ENCODE results near the gene PROX1. TPM values are rescaled to one million over a fixed set of nuclear protein-coding genes. Genes with fewer than 3 reads are reported as not detected.

PROX1 gene
- total RNA-seq, 2 donors from 2014 or later = 13.7 to 27.4 TPM

DNA sequence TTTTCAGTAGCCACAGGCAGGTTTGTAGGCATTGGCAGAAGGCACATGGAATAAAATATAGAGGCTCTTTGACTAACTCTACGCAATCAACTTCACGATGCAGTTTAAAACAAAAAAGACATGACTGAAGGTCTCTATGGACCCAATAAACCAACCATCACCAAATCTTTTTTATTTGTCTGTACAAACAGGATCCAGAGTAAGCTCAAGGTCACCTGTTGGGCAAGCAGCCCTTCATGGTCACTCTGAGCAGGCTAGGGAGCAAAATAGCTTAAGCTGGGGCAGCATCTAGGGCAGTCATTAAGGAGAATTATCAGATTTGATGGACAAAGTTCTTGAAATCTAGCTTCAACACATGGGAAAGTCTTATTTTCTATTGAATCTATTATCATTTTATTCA lies 26.8 kb upstream of the PROX1 start:
- intact Hi-C loops (cut with DNase I) = no loop called here
- Histone ChIP-seq H3K36me3 (replicated peaks in 1 of 2; ENCODE audit: insufficient read depth in 1 of 2, low read depth in 2 of 2) (no peaks in the 10 kb centered on the region), H3K9me3 (no peaks in the 10 kb centered on the region), H3K27me3 (no peaks in the 10 kb centered on the region), H3K4me3 (no peak overlapping the region), H3K27ac (no peak overlapping the region), H3K4me1 (peaks cover 8% of the 10 kb centered on the region)
- TF ChIP-seq POLR2A (IDR thresholded peaks at IDR 0.05) = no peak
- TF ChIP-seq, protein P1, sequence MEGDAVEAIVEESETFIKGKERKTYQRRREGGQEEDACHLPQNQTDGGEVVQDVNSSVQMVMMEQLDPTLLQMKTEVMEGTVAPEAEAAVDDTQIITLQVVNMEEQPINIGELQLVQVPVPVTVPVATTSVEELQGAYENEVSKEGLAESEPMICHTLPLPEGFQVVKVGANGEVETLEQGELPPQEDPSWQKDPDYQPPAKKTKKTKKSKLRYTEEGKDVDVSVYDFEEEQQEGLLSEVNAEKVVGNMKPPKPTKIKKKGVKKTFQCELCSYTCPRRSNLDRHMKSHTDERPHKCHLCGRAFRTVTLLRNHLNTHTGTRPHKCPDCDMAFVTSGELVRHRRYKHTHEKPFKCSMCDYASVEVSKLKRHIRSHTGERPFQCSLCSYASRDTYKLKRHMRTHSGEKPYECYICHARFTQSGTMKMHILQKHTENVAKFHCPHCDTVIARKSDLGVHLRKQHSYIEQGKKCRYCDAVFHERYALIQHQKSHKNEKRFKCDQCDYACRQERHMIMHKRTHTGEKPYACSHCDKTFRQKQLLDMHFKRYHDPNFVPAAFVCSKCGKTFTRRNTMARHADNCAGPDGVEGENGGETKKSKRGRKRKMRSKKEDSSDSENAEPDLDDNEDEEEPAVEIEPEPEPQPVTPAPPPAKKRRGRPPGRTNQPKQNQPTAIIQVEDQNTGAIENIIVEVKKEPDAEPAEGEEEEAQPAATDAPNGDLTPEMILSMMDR (IDR thresholded peaks at IDR 0.05) = no peak
- ATAC-seq = no peak
- DNase-seq = no peak
- WGBS, 2 donors = 94 to 96% methylated on average over 2 of the region's 2 CpGs

DNA sequence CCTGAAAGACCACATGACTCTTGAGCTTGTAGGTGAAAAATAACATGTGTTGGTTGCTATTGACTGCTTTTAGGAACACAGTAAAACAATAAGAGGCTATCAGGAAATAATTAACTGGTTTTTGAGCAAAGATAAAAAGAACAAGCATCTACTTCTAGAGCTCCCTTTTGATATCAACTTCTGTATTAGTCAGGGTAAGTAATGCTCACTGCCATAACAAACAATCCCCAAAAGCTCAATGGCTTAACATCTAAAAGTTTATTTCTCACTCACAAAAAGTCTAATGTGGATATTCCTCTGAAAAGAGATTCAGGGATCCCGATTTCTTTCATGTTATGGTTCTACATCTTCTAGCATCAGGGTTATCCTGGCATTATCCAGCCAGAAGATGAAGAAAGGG lies 25.3 kb upstream of the PROX1 start:
- TF ChIP-seq POLR2A (IDR thresholded peaks at IDR 0.05) = no peak
- TF ChIP-seq, protein P1 (IDR thresholded peaks at IDR 0.05) = no peak
- no peak for ATAC-seq
- DNase-seq = no peak
- Histone ChIP-seq H3K4me3 (no peak overlapping the region), H3K27me3 (no peaks in the 10 kb centered on the region), H3K9me3 (no peaks in the 10 kb centered on the region), H3K36me3 (replicated peaks in 1 of 2; ENCODE audit: insufficient read depth in 1 of 2, low read depth in 2 of 2) (no peaks in the 10 kb centered on the region), H3K4me1 (no peaks in the 10 kb centered on the region), H3K27ac (no peak overlapping the region)
- WGBS, 2 donors = 80 to 85% methylated on average over 1 of the region's 1 CpG
- intact Hi-C loops (cut with DNase I) = no loop called here

DNA sequence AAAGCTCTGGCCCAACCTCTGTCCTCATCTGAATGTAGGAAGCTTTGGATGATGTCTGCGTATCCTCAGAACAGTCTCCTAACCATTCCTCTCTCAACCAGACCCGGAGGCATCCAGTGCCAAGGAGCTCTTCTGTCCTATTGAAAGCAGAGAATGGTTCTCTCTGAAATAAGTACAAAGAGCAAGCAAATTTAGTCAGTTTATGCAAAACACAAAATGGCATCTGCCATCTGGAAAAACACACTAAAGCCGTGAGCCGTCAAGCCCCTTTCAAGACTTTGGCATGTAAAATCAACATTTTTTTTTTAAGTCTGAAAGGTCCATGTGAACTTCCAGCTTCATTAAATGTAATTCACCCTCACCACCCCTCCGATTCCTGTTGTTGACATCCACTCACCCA lies 21.7 kb upstream of the PROX1 start:
- H3K9me3 ChIP-seq = no peaks in the 10 kb centered on the region
- no peaks in the 10 kb centered on the region for H3K4me1 ChIP-seq
- TF ChIP-seq POLR2A (IDR thresholded peaks at IDR 0.05) = no peak
- TF ChIP-seq, protein P1 (IDR thresholded peaks at IDR 0.05) = no peak
- H3K36me3 ChIP-seq (replicated peaks in 1 of 2; ENCODE audit: insufficient read depth in 1 of 2, low read depth in 2 of 2) = no peaks in the 10 kb centered on the region
- ATAC-seq (no peak), DNase-seq (no peak)
- intact Hi-C loops (cut with DNase I) = no loop called here
- 95% methylated on average over 5 of the region's 5 CpGs for WGBS, 2 donors
- H3K27ac ChIP-seq = no peak overlapping the region
- no peaks in the 10 kb centered on the region for H3K27me3 ChIP-seq
- H3K4me3 ChIP-seq = no peak overlapping the region

DNA sequence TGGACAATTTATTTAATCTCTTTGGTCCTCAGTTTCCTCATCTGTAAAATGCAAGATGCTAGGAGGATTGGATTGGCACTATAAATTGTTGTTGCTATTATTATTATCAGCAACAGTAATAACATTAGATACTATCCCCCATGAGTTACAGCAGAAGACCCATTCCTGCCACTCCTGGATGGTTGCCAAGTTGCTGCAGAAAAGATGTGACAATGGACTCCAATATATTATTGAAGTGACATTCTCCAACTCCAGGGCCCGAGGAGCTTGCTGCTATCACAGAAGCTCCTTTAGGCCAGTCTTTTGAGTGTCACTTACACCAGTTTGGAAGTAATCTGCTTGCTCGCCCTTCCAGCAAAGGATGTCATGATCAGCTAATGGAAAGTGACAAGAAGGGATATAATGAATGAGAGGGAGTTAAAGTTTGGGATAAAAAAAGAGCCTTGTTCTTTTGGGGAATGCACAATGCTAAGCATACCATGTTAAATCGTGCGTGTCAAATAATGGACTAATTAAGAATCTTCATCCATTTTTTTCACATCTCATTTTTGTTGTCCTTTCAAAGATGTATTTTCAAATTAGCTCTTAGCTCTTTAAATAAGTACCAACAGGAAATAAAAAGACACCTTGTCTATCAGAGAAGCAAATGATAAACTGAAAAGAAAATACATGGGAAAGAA lies 19.5 kb upstream of the PROX1 start:
- Histone ChIP-seq H3K36me3 (replicated peaks in 1 of 2; ENCODE audit: insufficient read depth in 1 of 2, low read depth in 2 of 2) (no peaks in the 10 kb centered on the region), H3K27me3 (no peaks in the 10 kb centered on the region), H3K9me3 (no peaks in the 10 kb centered on the region), H3K4me1 (no peaks in the 10 kb centered on the region), H3K27ac (no peak overlapping the region), H3K4me3 (no peak overlapping the region)
- no peak for TF ChIP-seq POLR2A (IDR thresholded peaks at IDR 0.05)
- intact Hi-C loops (cut with DNase I) = no loop called here
- DNase-seq (no peak), ATAC-seq (no peak)
- 84 to 85% methylated on average over 4 of the region's 4 CpGs for WGBS, 2 donors

DNA sequence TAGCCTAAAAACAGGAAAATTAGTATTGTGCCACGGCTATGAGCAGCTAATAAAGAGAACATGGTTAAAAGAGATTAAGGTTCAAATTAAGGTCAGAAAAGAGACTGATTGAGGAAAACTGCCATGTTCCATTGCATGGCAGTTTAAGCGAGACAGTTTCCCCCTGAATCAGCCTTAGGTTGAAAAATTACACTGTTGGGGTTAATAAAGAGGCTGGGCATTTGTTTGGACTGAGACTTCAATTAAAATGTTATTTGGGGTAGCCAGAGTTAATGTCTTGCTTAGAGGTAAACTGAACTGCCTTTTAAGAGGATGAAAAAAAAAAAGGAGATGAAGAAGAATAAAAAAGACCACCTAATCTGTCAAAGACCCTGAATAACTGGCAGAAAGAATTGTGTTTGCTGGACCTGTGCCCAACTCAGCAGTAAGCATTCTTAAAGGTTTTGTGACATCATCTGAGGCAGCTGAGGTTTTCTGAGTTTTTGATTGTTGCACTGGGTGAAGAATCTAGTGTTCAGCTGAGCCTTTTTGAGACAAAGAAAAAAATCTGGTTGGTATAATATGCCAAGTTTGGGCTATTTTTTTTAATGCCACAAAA lies 17.7 kb upstream of the PROX1 start:
- Histone ChIP-seq H3K4me1 (no peaks in the 10 kb centered on the region), H3K27me3 (no peaks in the 10 kb centered on the region), H3K27ac (no peak overlapping the region), H3K4me3 (no peak overlapping the region), H3K36me3 (replicated peaks in 1 of 2; ENCODE audit: insufficient read depth in 1 of 2, low read depth in 2 of 2) (no peaks in the 10 kb centered on the region), H3K9me3 (no peaks in the 10 kb centered on the region)
- intact Hi-C loops (cut with DNase I) = no loop called here
- ATAC-seq (no peak), DNase-seq (no peak)
- 74 to 76% methylated on average over 2 of the region's 2 CpGs for WGBS, 2 donors
- no peak for TF ChIP-seq POLR2A (IDR thresholded peaks at IDR 0.05)
- TF ChIP-seq, protein P1 (IDR thresholded peaks at IDR 0.05) = no peak

Measured in body of pancreas (tissue), 4 donors.